BLaER1 treated with 17β-estradiol and CSF1 and Interleukin-3, amounts not matched to agents 10 nM and 100 nM (cell line): ENCODE data around the gene LRRC75B.

Experiments used
- H3K27ac ChIP-seq, 11 experiments: shearing (Covaris generic); formaldehyde crosslinking; 2 replicates each; pipeline ENCODE4 v1.8.1; 2022
- H3K27me3 ChIP-seq, 11 experiments: shearing (Covaris generic); formaldehyde crosslinking; 2 replicates each; pipeline ENCODE4 v1.8.1; 2022
- H3K36me3 ChIP-seq, 11 experiments: shearing (Covaris generic); formaldehyde crosslinking; 2 replicates each; pipeline ENCODE4 v1.8.1; 2022
- H3K4me1 ChIP-seq, 10 experiments: shearing (Covaris generic); formaldehyde crosslinking; 2 replicates each; pipeline ENCODE4 v1.8.1; 2022
- H3K4me2 ChIP-seq, 11 experiments: shearing (Covaris generic); formaldehyde crosslinking; 2 replicates each; pipeline ENCODE4 v1.8.1; 2022
- H3K4me3 ChIP-seq, 10 experiments: shearing (Covaris generic); formaldehyde crosslinking; 2 replicates each; pipeline ENCODE4 v1.8.1; 2022
- H3K9ac ChIP-seq, 11 experiments: shearing (Covaris generic); formaldehyde crosslinking; 2 replicates each; pipeline ENCODE4 v1.8.1; 2022
- H3K9me3 ChIP-seq, 11 experiments: shearing (Covaris generic); formaldehyde crosslinking; replicated peaks in 1 of 11; 2 replicates each; pipeline ENCODE4 v1.8.1; 2022
- H4K20me1 ChIP-seq, 11 experiments: shearing (Covaris generic); formaldehyde crosslinking; 2 replicates each; pipeline ENCODE4 v1.8.1; 2022
- Cebpa-rat ChIP-seq, 11 experiments: shearing (Covaris generic); IDR thresholded peaks; 2 replicates each; pipeline ENCODE4 v1.8.1; 2022

Gene LRRC75B

GRCh38 chr22:24550902-24551435 lies 41.9 kb downstream of the LRRC75B start:
- H3K9ac ChIP-seq, result peak overlapping the region in 5 of 11 experiments; percentile 12 to 41 (median 26); a peak in 8 of 22 replicates
- H3K36me3 ChIP-seq, result peaks cover 46 to 67% (median 62%) of the 10 kb centered on the region in 11 experiments
- peak overlapping the region in 3 of 11 experiments; percentile 25 to 39 (median 33); a peak in 5 of 22 replicates for H3K27ac ChIP-seq

GRCh38 chr22:24550028-24550901 lies 42.6 kb downstream of the LRRC75B start:
- H3K9ac ChIP-seq, result peak overlapping the region in 5 of 11 experiments; percentile 12 to 41 (median 27); a peak in 7 of 22 replicates

More at GRCh38 chr22:24550902-24551435, 41.9 kb downstream of the LRRC75B start:
- TF ChIP-seq Cebpa-rat (IDR thresholded peaks at IDR 0.05), result no peak
- Histone ChIP-seq H4K20me1 (peaks cover 68 to 86% (median 83%) of the 10 kb centered on the region in 11 experiments; a peak in 21 of 22 replicates), H3K9me3 (no peaks in the 10 kb centered on the region), H3K4me1 (peaks cover 34 to 54% (median 42%) of the 10 kb centered on the region in 10 experiments), H3K27me3 (no peaks in the 10 kb centered on the region), H3K4me3 (no peak overlapping the region), H3K4me2 (peak overlapping the region in 7 of 11 experiments; percentile 7 to 98 (median 40); a peak in 11 of 22 replicates)

GRCh38 chr22:24548812-24549211 lies 44.1 kb downstream of the LRRC75B start:
- peaks cover 65 to 95% (median 79%) of the 10 kb centered on the region in 11 experiments; a peak in 21 of 22 replicates for H4K20me1 ChIP-seq
- no peaks in the 10 kb centered on the region for H3K9me3 ChIP-seq
- no peak overlapping the region; a peak in 1 of 22 replicates for H3K27ac ChIP-seq
- H3K36me3 ChIP-seq, result peaks cover 64 to 88% (median 82%) of the 10 kb centered on the region in 11 experiments
- no peak overlapping the region; a peak in 1 of 22 replicates for H3K9ac ChIP-seq
- TF ChIP-seq Cebpa-rat (IDR thresholded peaks at IDR 0.05), result no peak
- no peak overlapping the region for H3K4me2 ChIP-seq
- H3K4me1 ChIP-seq, result peaks cover 30 to 49% (median 38%) of the 10 kb centered on the region in 10 experiments
- H3K4me3 ChIP-seq, result no peak overlapping the region
- no peaks in the 10 kb centered on the region for H3K27me3 ChIP-seq

More at GRCh38 chr22:24550028-24550901, 42.6 kb downstream of the LRRC75B start:
- Histone ChIP-seq H3K4me1 (peaks cover 34 to 54% (median 42%) of the 10 kb centered on the region in 10 experiments), H4K20me1 (peaks cover 69 to 89% (median 85%) of the 10 kb centered on the region in 11 experiments; a peak in 21 of 22 replicates), H3K4me3 (no peak overlapping the region), H3K27ac (peak overlapping the region in 4 of 11 experiments; percentile 9 to 39 (median 29); a peak in 4 of 22 replicates), H3K36me3 (peaks cover 49 to 74% (median 67%) of the 10 kb centered on the region in 11 experiments), H3K4me2 (peak overlapping the region in 6 of 11 experiments; percentile 7 to 71 (median 36); a peak in 9 of 22 replicates), H3K9me3 (no peaks in the 10 kb centered on the region), H3K27me3 (no peaks in the 10 kb centered on the region)
- TF ChIP-seq Cebpa-rat (IDR thresholded peaks at IDR 0.05), result no peak

GRCh38 chr22:24543679-24544243 lies 49.1 kb downstream of the LRRC75B start:
- Histone ChIP-seq H3K36me3 (peaks cover 89 to 100% (median 95%) of the 10 kb centered on the region in 11 experiments), H3K9ac (peak overlapping the region in 1 of 11 experiments; percentile 57; a peak in 2 of 22 replicates), H3K27me3 (no peaks in the 10 kb centered on the region), H3K9me3 (no peaks in the 10 kb centered on the region), H3K4me3 (no peak overlapping the region), H4K20me1 (peaks cover 27 to 82% (median 48%) of the 10 kb centered on the region in 11 experiments; a peak in 20 of 22 replicates), H3K4me1 (peaks cover 17 to 49% (median 29%) of the 10 kb centered on the region in 10 experiments; a peak in 19 of 20 replicates), H3K27ac (peak overlapping the region in 3 of 11 experiments; percentile 73 to 75 (median 74); a peak in 7 of 22 replicates), H3K4me2 (peak overlapping the region in 1 of 11 experiments; percentile 79; a peak in 1 of 22 replicates)
- TF ChIP-seq Cebpa-rat (IDR thresholded peaks at IDR 0.05), result no peak

- Histone ChIP-seq H3K27ac (peak overlapping the region in 7 of 11 experiments; percentile 65 to 75 (median 69); a peak in 14 of 22 replicates), H4K20me1 (peaks cover 22 to 77% (median 42%) of the 10 kb centered on the region in 11 experiments; a peak in 18 of 22 replicates), H3K27me3 (no peaks in the 10 kb centered on the region), H3K36me3 (peaks cover 83 to 100% (median 93%) of the 10 kb centered on the region in 11 experiments), H3K9me3 (no peaks in the 10 kb centered on the region), H3K9ac (peak overlapping the region in 6 of 11 experiments; percentile 1 to 57 (median 19); a peak in 5 of 22 replicates), H3K4me1 (peaks cover 20 to 53% (median 31%) of the 10 kb centered on the region in 10 experiments; a peak in 19 of 20 replicates), H3K4me3 (no peak overlapping the region), H3K4me2 (peak overlapping the region in 7 of 11 experiments; percentile 48 to 91 (median 82); a peak in 11 of 22 replicates)
- TF ChIP-seq Cebpa-rat (IDR thresholded peaks at IDR 0.05), result no peak
Measured at GRCh38 chr22:24543185-24543601, 49.7 kb downstream of the LRRC75B start.

GRCh38 chr22:24542641-24543040 lies 50.2 kb downstream of the LRRC75B start:
- no peaks in the 10 kb centered on the region for H3K27me3 ChIP-seq
- peaks cover 20 to 53% (median 31%) of the 10 kb centered on the region in 10 experiments; a peak in 19 of 20 replicates for H3K4me1 ChIP-seq
- H3K4me3 ChIP-seq, result peak overlapping the region in 2 of 10 experiments; percentile 34 to 45; a peak in 3 of 20 replicates
- H3K27ac ChIP-seq, result peak overlapping the region in 9 of 11 experiments; percentile 53 to 75 (median 68); a peak in 17 of 22 replicates
- peaks cover 16 to 71% (median 37%) of the 10 kb centered on the region in 11 experiments; a peak in 17 of 22 replicates for H4K20me1 ChIP-seq
- H3K9me3 ChIP-seq, result no peaks in the 10 kb centered on the region
- H3K36me3 ChIP-seq, result peaks cover 78 to 100% (median 91%) of the 10 kb centered on the region in 11 experiments
- TF ChIP-seq Cebpa-rat (IDR thresholded peaks at IDR 0.05), result no peak
- H3K4me2 ChIP-seq, result peak overlapping the region; percentile 21 to 91 (median 77); a peak in 20 of 22 replicates
- peak overlapping the region in 10 of 11 experiments; percentile 1 to 62 (median 56); a peak in 16 of 22 replicates for H3K9ac ChIP-seq

DNA sequence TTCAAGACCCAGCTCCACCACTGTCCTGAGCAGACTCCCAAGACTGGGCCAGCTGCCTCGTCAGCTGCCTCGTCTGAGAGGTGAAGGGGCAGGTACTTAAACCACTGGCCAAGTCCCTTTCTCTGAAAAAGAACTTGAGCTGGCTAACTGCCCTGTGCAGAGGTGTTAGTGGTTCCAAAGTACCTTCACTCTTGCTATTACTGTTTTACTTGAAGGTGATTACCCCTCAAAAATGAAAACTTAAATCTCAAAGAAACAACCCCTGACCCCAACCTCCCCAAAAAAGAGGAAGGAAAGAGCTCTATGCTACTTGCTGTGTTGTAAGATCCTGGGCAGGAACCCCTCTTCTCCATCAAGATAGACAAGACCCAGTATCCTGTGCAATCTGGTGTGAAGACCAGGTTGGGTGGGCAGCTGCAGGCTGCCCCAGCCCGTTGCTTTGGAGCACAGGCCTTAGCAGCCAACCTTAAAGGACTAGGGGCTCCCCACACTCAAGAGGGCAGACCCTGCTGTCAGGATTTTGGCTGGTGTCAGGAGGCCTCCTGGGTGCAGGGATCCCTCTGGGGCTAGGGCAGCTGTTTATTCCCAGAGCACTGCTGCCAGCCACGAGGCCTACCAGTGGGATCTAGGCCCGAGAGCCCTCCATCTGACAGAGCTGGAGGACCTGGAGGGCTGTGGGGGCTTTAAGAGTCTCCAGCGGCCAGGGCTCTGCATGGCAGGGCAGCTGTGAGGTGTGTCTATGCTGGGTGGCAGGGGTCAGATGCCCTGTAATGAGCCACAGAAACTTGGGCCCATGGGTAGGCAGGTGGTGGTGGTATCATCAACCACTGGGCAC lies 51.0 kb downstream of the LRRC75B start:
- peak overlapping the region in 10 of 11 experiments; percentile 18 to 62 (median 56); a peak in 17 of 22 replicates for H3K9ac ChIP-seq
- H3K4me2 ChIP-seq, result peak overlapping the region; percentile 21 to 91 (median 77); a peak in 21 of 22 replicates
- peak overlapping the region in 9 of 11 experiments; percentile 53 to 75 (median 68); a peak in 18 of 22 replicates for H3K27ac ChIP-seq
- no peaks in the 10 kb centered on the region for H3K27me3 ChIP-seq
- peaks cover 20 to 53% (median 31%) of the 10 kb centered on the region in 10 experiments; a peak in 19 of 20 replicates for H3K4me1 ChIP-seq
- H3K36me3 ChIP-seq, result peaks cover 70 to 99% (median 84%) of the 10 kb centered on the region in 11 experiments
- no peaks in the 10 kb centered on the region for H3K9me3 ChIP-seq
- peaks cover 9 to 64% (median 30%) of the 10 kb centered on the region in 11 experiments; a peak in 16 of 22 replicates for H4K20me1 ChIP-seq
- TF ChIP-seq Cebpa-rat (IDR thresholded peaks at IDR 0.05), result no peak
- H3K4me3 ChIP-seq, result peak overlapping the region in 2 of 10 experiments; percentile 34 to 45; a peak in 6 of 20 replicates
